Measurements from ENCODE around the gene MMP24OS. TPM values are rescaled to one million over a fixed set of nuclear protein-coding genes. Genes with fewer than 3 reads are reported as not detected.
"Not testable (repeated sequence)": the region's sequence is repeated elsewhere in the genome, so short reads cannot be mapped to it uniquely, and the experiment has no call there.

Gene MMP24OS
- total and polyA plus RNA-seq, 4 donors, result 5.2 to 16.0 (median 10.3) TPM

- no peak overlapping the region for H3K27ac ChIP-seq (ENCODE audit: low read depth in 1 of 2, low read length in 2 of 2)
- WGBS, result 80% methylated on average over 1 of the region's 1 CpG
- H3K36me3 ChIP-seq (ENCODE audit: control insufficient read depth in 4 of 4, insufficient read depth in 3 of 4, low read depth in 1 of 4, low read length in 3 of 4), result peaks cover 0 to 7% (median 2%) of the 10 kb centered on the region in 4 donors
- H3K4me3 ChIP-seq (ENCODE audit: low read depth in 1 of 3, low read length in 3 of 3), result no peak overlapping the region
- TF ChIP-seq RAD21 (IDR thresholded peaks at IDR 0.05) (peak; percentile 17 to 30), REST (IDR thresholded peaks at IDR 0.05) (no peak)
- no peak for DNase-seq (ENCODE audit: low spot score)
- peaks cover 5 to 21% (median 14%) of the 10 kb centered on the region in 4 donors for H3K4me1 ChIP-seq (ENCODE audit: control insufficient read depth in 4 of 4, insufficient read depth in 4 of 4, low read length in 3 of 4)
- no peaks in the 10 kb centered on the region for H3K27me3 ChIP-seq (ENCODE audit: control insufficient read depth in 4 of 4, insufficient read depth in 4 of 4, low read length in 3 of 4)
- no peaks in the 10 kb centered on the region for H3K9me3 ChIP-seq (ENCODE audit: control insufficient read depth in 4 of 4, low read length in 3 of 4)
- no peak overlapping the region for H3K9ac ChIP-seq (ENCODE audit: low read depth in 1 of 2, low read length in 2 of 2)
These were observed 13.2 kb downstream of the MMP24OS start for GRCh38 chr20:35264755-35265154.

- no peaks in the 10 kb centered on the region for H3K9me3 ChIP-seq (ENCODE audit: control insufficient read depth in 4 of 4, low read length in 3 of 4)
- WGBS, result 65% methylated on average over 17 of the region's 17 CpGs
- H3K9ac ChIP-seq (ENCODE audit: low read depth in 1 of 2, low read length in 2 of 2), result no peak overlapping the region
- H3K36me3 ChIP-seq (ENCODE audit: control insufficient read depth in 4 of 4, insufficient read depth in 3 of 4, low read depth in 1 of 4, low read length in 3 of 4), result peaks cover 0 to 7% (median 2%) of the 10 kb centered on the region in 4 donors
- H3K4me1 ChIP-seq (ENCODE audit: control insufficient read depth in 4 of 4, insufficient read depth in 4 of 4, low read length in 3 of 4), result peaks cover 5 to 13% (median 11%) of the 10 kb centered on the region in 4 donors
- TF ChIP-seq ATF3 (IDR thresholded peaks at IDR 0.05) (no peak), RXRA (IDR thresholded peaks at IDR 0.05) (peak in 1 of 2 donors; percentile 56), HNF4A (conservative IDR thresholded peaks at IDR 0.05) (peak in 1 of 2 donors; percentile 14)
- H3K27ac ChIP-seq (ENCODE audit: low read depth in 1 of 2, low read length in 2 of 2), result peak overlapping the region; percentile 3 to 23
- no peak for DNase-seq (ENCODE audit: low spot score)
- H3K27me3 ChIP-seq (ENCODE audit: control insufficient read depth in 4 of 4, insufficient read depth in 4 of 4, low read length in 3 of 4), result no peaks in the 10 kb centered on the region
- no peak overlapping the region for H3K4me3 ChIP-seq (ENCODE audit: low read depth in 1 of 3, low read length in 3 of 3)
These were observed 14.2 kb downstream of the MMP24OS start for GRCh38 chr20:35263532-35264341.

- not testable (repeated sequence) for H3K27me3 ChIP-seq (ENCODE audit: control insufficient read depth in 4 of 4, insufficient read depth in 4 of 4, low read length in 3 of 4); DNase-seq (ENCODE audit: low spot score); H3K9me3 ChIP-seq (ENCODE audit: control insufficient read depth in 4 of 4, low read length in 3 of 4); H3K36me3 ChIP-seq (ENCODE audit: control insufficient read depth in 4 of 4, insufficient read depth in 3 of 4, low read depth in 1 of 4, low read length in 3 of 4); H3K4me3 ChIP-seq (ENCODE audit: low read depth in 1 of 3, low read length in 3 of 3); H3K9ac ChIP-seq (ENCODE audit: low read depth in 1 of 2, low read length in 2 of 2)
- peak overlapping the region; percentile 3 to 23 for H3K27ac ChIP-seq (ENCODE audit: low read depth in 1 of 2, low read length in 2 of 2)
- H3K4me1 ChIP-seq (ENCODE audit: control insufficient read depth in 4 of 4, insufficient read depth in 4 of 4, low read length in 3 of 4), result peaks cover 5 to 13% (median 11%) of the 10 kb centered on the region in 4 donors
- 45% methylated on average over 5 of the region's 8 CpGs for WGBS
- peak in 1 of 2 donors; percentile 10 for TF ChIP-seq RAD21 (IDR thresholded peaks at IDR 0.05)
These were observed 15.0 kb downstream of the MMP24OS start for GRCh38 chr20:35262731-35263531.

GRCh38 chr20:35262321-35262720 is 15.6 kb downstream of the MMP24OS start:
- H3K9me3 ChIP-seq (ENCODE audit: control insufficient read depth in 4 of 4, low read length in 3 of 4); H3K4me3 ChIP-seq (ENCODE audit: low read depth in 1 of 3, low read length in 3 of 3); H3K27ac ChIP-seq (ENCODE audit: low read depth in 1 of 2, low read length in 2 of 2); H3K27me3 ChIP-seq (ENCODE audit: control insufficient read depth in 4 of 4, insufficient read depth in 4 of 4, low read length in 3 of 4); H3K9ac ChIP-seq (ENCODE audit: low read depth in 1 of 2, low read length in 2 of 2); H3K36me3 ChIP-seq (ENCODE audit: control insufficient read depth in 4 of 4, insufficient read depth in 3 of 4, low read depth in 1 of 4, low read length in 3 of 4); DNase-seq (ENCODE audit: low spot score): not testable (repeated sequence)
- peaks cover 5 to 13% (median 11%) of the 10 kb centered on the region in 4 donors for H3K4me1 ChIP-seq (ENCODE audit: control insufficient read depth in 4 of 4, insufficient read depth in 4 of 4, low read length in 3 of 4)
- 87% methylated on average over 7 of the region's 10 CpGs for WGBS
